Erythroblast (primary cell): ENCODE results near the gene OPN4.

ENCODE experiments used
- GATA1 ChIP-seq: IDR thresholded peaks from 2 replicates; pipeline ENCODE4 v1.6.1; 2011; ENCODE audit warnings: low read depth, mild to moderate bottlenecking, control low read depth, low read length, moderate library complexity
- POLR2A ChIP-seq: IDR thresholded peaks from 2 replicates; pipeline ENCODE4 v1.6.1; 2011; ENCODE audit warnings: mild to moderate bottlenecking, low read length

DNA sequence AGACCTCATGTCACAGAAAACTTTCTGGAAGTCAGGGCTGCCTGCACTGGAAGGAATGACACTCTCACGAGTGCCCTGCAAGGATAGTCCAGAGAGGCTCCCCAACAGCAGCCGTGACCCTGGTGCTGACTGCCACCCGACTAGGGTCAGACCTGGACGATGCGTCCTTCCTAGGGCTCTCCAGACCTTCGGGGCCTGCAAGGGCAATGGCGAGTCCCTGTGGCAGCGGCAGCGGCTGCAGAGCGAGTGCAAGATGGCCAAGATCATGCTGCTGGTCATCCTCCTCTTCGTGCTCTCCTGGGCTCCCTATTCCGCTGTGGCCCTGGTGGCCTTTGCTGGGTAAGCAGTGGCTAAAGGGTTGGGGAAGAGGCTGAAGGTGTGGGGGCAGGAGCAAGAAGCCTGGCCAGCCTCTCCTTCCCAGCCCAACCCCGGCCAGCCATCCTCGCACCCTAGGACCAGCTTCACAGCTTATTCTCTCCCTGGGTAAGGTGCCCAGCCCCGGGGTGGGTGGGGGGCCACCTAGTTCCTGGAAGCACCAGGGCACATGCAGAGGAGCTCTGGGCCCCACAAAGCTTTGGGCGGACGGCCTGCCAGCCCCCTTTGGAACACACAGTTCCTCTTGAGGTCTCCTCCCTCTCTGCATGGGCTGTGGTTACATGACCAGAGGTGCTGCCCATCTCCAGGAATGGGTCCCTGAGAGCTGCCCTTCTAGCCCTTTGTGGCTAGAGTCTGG lies 5.5 kb downstream of the OPN4 start:
- TF ChIP-seq POLR2A (no peak), GATA1 (no peak)
